ENCODE results near the gene VCX2. TPM values are rescaled to one million over a fixed set of nuclear protein-coding genes. Genes with fewer than 3 reads are reported as not detected.

The VCX2 gene
- total and polyA plus RNA-seq, 2 of the 4 experiments (the other 2 are of a cell fraction), result not detected

DNA sequence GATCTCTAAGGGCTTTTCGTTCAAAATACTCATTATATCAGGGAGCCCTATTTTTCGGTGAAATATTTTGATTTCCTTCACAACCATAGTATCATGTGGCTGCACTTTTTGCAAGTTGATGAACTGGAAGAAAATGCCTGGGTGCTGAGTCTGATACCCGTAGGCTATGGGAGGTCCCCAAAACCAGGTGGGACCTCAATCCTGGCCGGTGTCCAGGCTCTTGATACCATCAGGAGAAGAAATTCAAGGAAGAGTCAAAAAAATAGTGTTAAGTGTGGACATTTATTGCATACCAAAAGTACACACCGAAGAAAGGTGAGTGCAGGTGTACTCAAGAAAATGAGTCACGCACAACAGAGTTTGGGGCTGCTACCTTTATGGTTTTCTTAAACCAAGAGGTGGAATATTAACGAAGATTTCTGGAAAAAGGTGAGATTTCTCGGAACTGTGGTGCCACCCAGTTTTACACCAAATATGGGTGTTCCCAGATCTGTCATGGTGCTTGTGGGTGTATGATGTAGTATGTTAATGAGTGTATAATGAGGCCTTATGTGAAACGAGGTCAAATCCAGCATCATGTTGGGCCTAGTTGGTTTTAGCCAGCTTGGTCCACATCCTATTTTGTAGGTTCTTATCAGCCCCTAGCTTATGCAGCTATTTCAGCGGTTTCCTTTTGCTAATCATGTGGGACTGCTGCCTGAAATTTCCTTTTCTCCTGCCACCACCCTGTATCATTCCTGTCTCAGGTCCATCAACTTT lies 29.9 kb downstream of the VCX2 start:
- Histone ChIP-seq H3K9ac (ENCODE audit: low read depth, low read length) (no peak overlapping the region), H3K4ac (ENCODE audit: low read depth, low read length) (no peak overlapping the region), H2AK5ac (ENCODE audit: low read depth, low read length) (no peak overlapping the region), H3K9me1 (ENCODE audit: insufficient read depth, low read length) (no peaks in the 10 kb centered on the region), H2BK20ac (ENCODE audit: low read depth, low read length) (no peak overlapping the region), H4K8ac (ENCODE audit: low read depth in 2 of 2, low read length in 2 of 2) (no peak overlapping the region), H4K20me1 (ENCODE audit: insufficient read depth, low read length) (no peaks in the 10 kb centered on the region), H3K36me3 (ENCODE audit: control insufficient read depth, insufficient read depth, low read length) (no peaks in the 10 kb centered on the region), H3K14ac (replicated peaks; ENCODE audit: low read depth, low read length) (no peak overlapping the region), H3K4me1 (ENCODE audit: control insufficient read depth, insufficient read depth, low read length) (no peaks in the 10 kb centered on the region), H3K79me1 (ENCODE audit: low read depth in 1 of 2, low read length in 2 of 2) (no peaks in the 10 kb centered on the region), H2BK15ac (ENCODE audit: low read depth, low read length) (no peak overlapping the region), H3K9me3 (ENCODE audit: control insufficient read depth, insufficient read depth, low read length) (peaks cover 9% of the 10 kb centered on the region), H3K27ac (ENCODE audit: insufficient read depth, low read length) (no peak overlapping the region), H4K91ac (ENCODE audit: insufficient read depth, low read depth, low read length) (no peak overlapping the region), H3K18ac (ENCODE audit: low read depth, low read length) (no peak overlapping the region), H2BK5ac (ENCODE audit: low read depth, low read length, poor library complexity, severe bottlenecking) (no peak overlapping the region), H2BK120ac (ENCODE audit: low read depth, low read length) (no peak overlapping the region), H4K5ac (ENCODE audit: low read depth, low read length) (no peak overlapping the region), H3K56ac (ENCODE audit: extremely low read depth, insufficient read depth, low read length) (no peak overlapping the region), H3K4me2 (ENCODE audit: low read depth, low read length) (no peak overlapping the region), H2AK9ac (replicated peaks; ENCODE audit: low read depth, low read length, poor library complexity) (no peak overlapping the region), H3K27me3 (ENCODE audit: control insufficient read depth, insufficient read depth, low read length) (no peaks in the 10 kb centered on the region), H3K4me3 (ENCODE audit: insufficient read depth, low read depth, low read length) (no peak overlapping the region), H3K23ac (ENCODE audit: low read depth, low read length) (no peak overlapping the region), H2AFZ (replicated peaks; ENCODE audit: low read length, poor library complexity) (no peak overlapping the region)
- dilution Hi-C loops (cut with HindIII; ENCODE audit: low sequenced_read_pairs, unreplicated experiment), result no loop called here
- no peak for DNase-seq
- intact Hi-C loops (cut with micrococcal nuclease), result no loop called here
- CTCF ChIA-PET, result no interaction called here
- POLR2A ChIA-PET (ENCODE audit: unreplicated experiment), result no interaction called here
- in situ Hi-C loops (cut with MboI; ENCODE audit: low sequenced_read_pairs), result no loop called here
- ATAC-seq (ENCODE audit: low read depth), result no peak
- BruUV-seq (replicated peaks), result no TSS peak
- TF ChIP-seq, protein P1, sequence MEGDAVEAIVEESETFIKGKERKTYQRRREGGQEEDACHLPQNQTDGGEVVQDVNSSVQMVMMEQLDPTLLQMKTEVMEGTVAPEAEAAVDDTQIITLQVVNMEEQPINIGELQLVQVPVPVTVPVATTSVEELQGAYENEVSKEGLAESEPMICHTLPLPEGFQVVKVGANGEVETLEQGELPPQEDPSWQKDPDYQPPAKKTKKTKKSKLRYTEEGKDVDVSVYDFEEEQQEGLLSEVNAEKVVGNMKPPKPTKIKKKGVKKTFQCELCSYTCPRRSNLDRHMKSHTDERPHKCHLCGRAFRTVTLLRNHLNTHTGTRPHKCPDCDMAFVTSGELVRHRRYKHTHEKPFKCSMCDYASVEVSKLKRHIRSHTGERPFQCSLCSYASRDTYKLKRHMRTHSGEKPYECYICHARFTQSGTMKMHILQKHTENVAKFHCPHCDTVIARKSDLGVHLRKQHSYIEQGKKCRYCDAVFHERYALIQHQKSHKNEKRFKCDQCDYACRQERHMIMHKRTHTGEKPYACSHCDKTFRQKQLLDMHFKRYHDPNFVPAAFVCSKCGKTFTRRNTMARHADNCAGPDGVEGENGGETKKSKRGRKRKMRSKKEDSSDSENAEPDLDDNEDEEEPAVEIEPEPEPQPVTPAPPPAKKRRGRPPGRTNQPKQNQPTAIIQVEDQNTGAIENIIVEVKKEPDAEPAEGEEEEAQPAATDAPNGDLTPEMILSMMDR (conservative IDR thresholded peaks at IDR 0.05; ENCODE audit: low read depth, low read length), result no peak
- TF ChIP-seq POLR2A (IDR thresholded peaks at IDR 0.05; ENCODE audit: low read depth, low read length), result no peak
- TF ChIP-seq FOS (IDR thresholded peaks at IDR 0.05; ENCODE audit: low read depth, low read length), result no peak
- no peak for TF ChIP-seq MXI1 (IDR thresholded peaks at IDR 0.05; ENCODE audit: borderline replicate concordance, low read depth, low read length)
- no peak for TF ChIP-seq CEBPB (IDR thresholded peaks at IDR 0.05; ENCODE audit: low read depth, low read length)
- WGBS, 2 experiments (ENCODE audit: extremely low coverage in 2 of 2, insufficient read length in 1 of 2), result 48% methylated on average over 3 of the region's 10 CpGs; no CpG with 5 or more reads in 1 of the 2 experiments

Data from IMR-90 (cell line).